Smooth muscle cell (in vitro differentiated cells): Measurements from ENCODE around the gene SERPING1. TPM values are rescaled to one million over a fixed set of nuclear protein-coding genes. Genes with fewer than 3 reads are reported as not detected.

Experiments
- DNase-seq: peaks from one replicate; lab custom pipeline; 2025; ENCODE audit not compliant: unreplicated experiment; lab: John Stamatoyannopoulos, UW
- H2AFZ ChIP-seq: fragments of 200-600 bp; sonication (generic); 2 replicates; pipeline ENCODE4 v1.6.0; 2016; ENCODE audit warnings: antibody characterized with exemption, low read depth, mild to moderate bottlenecking
- H3F3A ChIP-seq: fragments of 200-600 bp; sonication (generic); 2 replicates; pipeline ENCODE4 v1.6.0; 2017; ENCODE audit warnings: antibody characterized with exemption, low read depth
- H3K27ac ChIP-seq: fragments of 200-600 bp; sonication (generic); 2 replicates; pipeline ENCODE4 v1.5.1; 2016; ENCODE audit warnings: low read depth, mild to moderate bottlenecking
- H3K27me3 ChIP-seq: fragments of 200-600 bp; sonication (generic); 2 replicates; pipeline ENCODE4 v1.6.1; 2016; ENCODE audit warnings: low read depth, mild to moderate bottlenecking
- H3K36me3 ChIP-seq: fragments of 200-600 bp; sonication (generic); 2 replicates; pipeline ENCODE4 v1.5.1; 2016; ENCODE audit warnings: low read depth
- H3K4me1 ChIP-seq: fragments of 200-600 bp; sonication (generic); 2 replicates; pipeline ENCODE4 v1.5.1; 2016; ENCODE audit warnings: low read depth
- H3K4me2 ChIP-seq: fragments of 200-600 bp; sonication (generic); 2 replicates; pipeline ENCODE4 v1.6.0; 2016; ENCODE audit warnings: mild to moderate bottlenecking
- H3K4me3 ChIP-seq: fragments of 200-600 bp; sonication (generic); 2 replicates; pipeline ENCODE4 v1.5.1; 2016; ENCODE audit warnings: mild to moderate bottlenecking
- H3K79me2 ChIP-seq: fragments of 200-600 bp; sonication (generic); 2 replicates; pipeline ENCODE4 v1.6.0; 2016; ENCODE audit warnings: low read depth, mild to moderate bottlenecking
- H3K9ac ChIP-seq: fragments of 200-600 bp; sonication (generic); 2 replicates; pipeline ENCODE4 v1.6.0; 2016; ENCODE audit warnings: low read depth
- H3K9me3 ChIP-seq: fragments of 200-600 bp; sonication (generic); replicated peaks from 2 replicates; pipeline ENCODE4 v1.5.1; 2016; ENCODE audit warnings: low read depth
- H4K20me1 ChIP-seq: fragments of 200-600 bp; sonication (generic); 2 replicates; pipeline ENCODE4 v1.6.0; 2016; ENCODE audit warnings: low read depth
- WGBS: methylation state at CpG from one replicate; pipeline ENCODE4 v1.1.7; 2016; ENCODE audit warnings: low lambda C conversion rate; 5-methylcytosine and 5-hydroxymethylcytosine counted together
- polyA plus RNA-seq: library from polyadenylated mRNA; unstranded; fragments of >200 nt; fragmentation: Nextera tagmentation; extraction: Ambion mirVana; gene quantifications from 2 replicates; pipeline ENCODE4 v1.2.1, GENCODE V29; 2016
- total RNA-seq: library from RNA; depleted of rRNA; stranded (reverse); fragments of >200 nt; gene quantifications from 2 replicates; pipeline ENCODE4 v1.2.3, GENCODE V29; 2014
- TF ChIP-seq, protein P1 (sequence below): fragments of 200-600 bp; sonication (generic); IDR thresholded peaks from 2 replicates; pipeline ENCODE4 v1.5.1; 2017; ENCODE audit warnings: borderline replicate concordance, mild to moderate bottlenecking, antibody characterized with exemption; ENCODE audit not compliant: insufficient read depth, poor library complexity, severe bottlenecking

The SERPING1 gene
- total and polyA plus RNA-seq, 2 experiments from 2014 or later, result 47.8 to 95.8 TPM

DNA sequence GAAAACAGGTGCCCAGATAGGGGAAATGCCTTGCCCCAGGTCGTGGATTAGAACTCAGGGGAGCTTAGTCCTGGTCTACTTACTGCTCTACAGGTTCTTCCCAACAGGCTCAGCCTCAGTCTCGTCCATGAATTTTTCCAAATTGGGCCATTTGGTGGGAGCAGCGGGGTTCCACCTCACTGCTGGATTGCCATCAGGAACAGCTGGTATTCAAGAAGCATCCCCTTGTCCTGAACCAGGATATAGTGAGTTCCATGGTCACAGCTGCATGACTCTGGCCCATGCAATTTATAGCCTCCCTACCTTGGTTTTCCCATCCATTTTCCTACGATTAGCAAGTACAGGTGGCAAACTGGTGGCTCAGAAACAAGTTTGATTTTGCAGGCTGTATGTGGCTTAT lies 23.4 kb upstream of the SERPING1 start:
- no peak overlapping the region for H3K4me3 ChIP-seq
- no peak overlapping the region for H3K4me2 ChIP-seq
- peaks cover 2% of the 10 kb centered on the region for H3K4me1 ChIP-seq
- no peaks in the 10 kb centered on the region for H3K36me3 ChIP-seq
- no peak overlapping the region for H2AFZ ChIP-seq
- H3K27me3 ChIP-seq, result no peaks in the 10 kb centered on the region
- H3F3A ChIP-seq, result no peaks in the 10 kb centered on the region
- DNase-seq, result no peak
- H3K9ac ChIP-seq, result no peak overlapping the region
- TF ChIP-seq, protein P1, sequence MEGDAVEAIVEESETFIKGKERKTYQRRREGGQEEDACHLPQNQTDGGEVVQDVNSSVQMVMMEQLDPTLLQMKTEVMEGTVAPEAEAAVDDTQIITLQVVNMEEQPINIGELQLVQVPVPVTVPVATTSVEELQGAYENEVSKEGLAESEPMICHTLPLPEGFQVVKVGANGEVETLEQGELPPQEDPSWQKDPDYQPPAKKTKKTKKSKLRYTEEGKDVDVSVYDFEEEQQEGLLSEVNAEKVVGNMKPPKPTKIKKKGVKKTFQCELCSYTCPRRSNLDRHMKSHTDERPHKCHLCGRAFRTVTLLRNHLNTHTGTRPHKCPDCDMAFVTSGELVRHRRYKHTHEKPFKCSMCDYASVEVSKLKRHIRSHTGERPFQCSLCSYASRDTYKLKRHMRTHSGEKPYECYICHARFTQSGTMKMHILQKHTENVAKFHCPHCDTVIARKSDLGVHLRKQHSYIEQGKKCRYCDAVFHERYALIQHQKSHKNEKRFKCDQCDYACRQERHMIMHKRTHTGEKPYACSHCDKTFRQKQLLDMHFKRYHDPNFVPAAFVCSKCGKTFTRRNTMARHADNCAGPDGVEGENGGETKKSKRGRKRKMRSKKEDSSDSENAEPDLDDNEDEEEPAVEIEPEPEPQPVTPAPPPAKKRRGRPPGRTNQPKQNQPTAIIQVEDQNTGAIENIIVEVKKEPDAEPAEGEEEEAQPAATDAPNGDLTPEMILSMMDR, result no peak
- H4K20me1 ChIP-seq, result no peaks in the 10 kb centered on the region
- no peaks in the 10 kb centered on the region for H3K9me3 ChIP-seq
- no peak overlapping the region for H3K27ac ChIP-seq
- WGBS, result 63% methylated on average over 4 of the region's 4 CpGs
- no peaks in the 10 kb centered on the region for H3K79me2 ChIP-seq

DNA sequence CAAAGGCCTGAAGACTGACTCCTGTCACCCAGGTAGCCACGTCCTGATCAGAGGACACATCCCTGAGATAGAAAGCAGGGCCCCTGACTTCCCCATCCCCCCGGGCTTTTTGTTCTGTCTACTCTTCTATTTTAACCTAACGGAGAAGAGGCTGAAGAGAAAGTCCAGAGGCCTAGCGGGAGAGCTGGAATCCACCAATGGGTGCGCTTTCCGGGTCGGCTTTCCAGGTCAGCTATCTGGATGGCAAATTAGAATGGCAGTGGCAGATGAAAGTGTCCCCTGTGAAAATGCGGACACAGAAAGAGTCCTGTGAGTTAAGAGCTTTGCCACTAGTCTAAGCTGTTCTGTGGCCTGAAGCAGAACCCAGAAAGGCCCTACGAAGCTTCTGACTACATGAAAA lies 13.1 kb upstream of the SERPING1 start:
- Histone ChIP-seq H3K79me2 (no peaks in the 10 kb centered on the region), H3K27ac (no peak overlapping the region), H2AFZ (no peak overlapping the region), H3K27me3 (no peaks in the 10 kb centered on the region), H3K36me3 (no peaks in the 10 kb centered on the region), H3F3A (no peaks in the 10 kb centered on the region), H3K9me3 (no peaks in the 10 kb centered on the region), H3K4me3 (no peak overlapping the region), H3K4me2 (no peak overlapping the region), H3K4me1 (peaks cover 10% of the 10 kb centered on the region), H3K9ac (no peak overlapping the region), H4K20me1 (no peaks in the 10 kb centered on the region)
- no peak for DNase-seq
- TF ChIP-seq, protein P1, result no peak
- 81% methylated on average over 9 of the region's 9 CpGs for WGBS

DNA sequence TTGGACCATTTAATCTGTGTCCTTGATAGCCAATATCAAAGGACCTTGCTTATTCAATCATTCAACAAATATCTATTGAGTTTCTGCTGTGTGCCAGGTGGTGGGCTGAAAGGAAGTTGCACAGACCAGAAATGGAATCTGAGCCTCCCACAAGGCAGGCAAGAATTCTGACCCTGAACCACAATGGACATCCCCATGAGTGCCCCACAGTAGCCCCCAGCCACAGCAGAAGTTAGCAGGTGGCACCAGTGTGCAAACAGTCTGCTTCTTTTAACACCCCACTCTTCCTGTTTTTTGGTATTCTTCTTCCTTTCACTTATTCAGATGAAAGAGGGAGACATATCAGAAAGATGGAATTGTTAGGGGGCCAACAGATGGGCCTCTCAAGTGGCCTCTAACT lies 12.2 kb upstream of the SERPING1 start:
- Histone ChIP-seq H2AFZ (no peak overlapping the region), H3K9me3 (no peaks in the 10 kb centered on the region), H3F3A (no peaks in the 10 kb centered on the region), H3K9ac (no peak overlapping the region), H4K20me1 (no peaks in the 10 kb centered on the region), H3K36me3 (no peaks in the 10 kb centered on the region), H3K79me2 (no peaks in the 10 kb centered on the region), H3K27me3 (no peaks in the 10 kb centered on the region), H3K27ac (no peak overlapping the region), H3K4me2 (no peak overlapping the region), H3K4me3 (no peak overlapping the region), H3K4me1 (peaks cover 10% of the 10 kb centered on the region)
- DNase-seq, result no peak
- TF ChIP-seq, protein P1, result no peak

DNA sequence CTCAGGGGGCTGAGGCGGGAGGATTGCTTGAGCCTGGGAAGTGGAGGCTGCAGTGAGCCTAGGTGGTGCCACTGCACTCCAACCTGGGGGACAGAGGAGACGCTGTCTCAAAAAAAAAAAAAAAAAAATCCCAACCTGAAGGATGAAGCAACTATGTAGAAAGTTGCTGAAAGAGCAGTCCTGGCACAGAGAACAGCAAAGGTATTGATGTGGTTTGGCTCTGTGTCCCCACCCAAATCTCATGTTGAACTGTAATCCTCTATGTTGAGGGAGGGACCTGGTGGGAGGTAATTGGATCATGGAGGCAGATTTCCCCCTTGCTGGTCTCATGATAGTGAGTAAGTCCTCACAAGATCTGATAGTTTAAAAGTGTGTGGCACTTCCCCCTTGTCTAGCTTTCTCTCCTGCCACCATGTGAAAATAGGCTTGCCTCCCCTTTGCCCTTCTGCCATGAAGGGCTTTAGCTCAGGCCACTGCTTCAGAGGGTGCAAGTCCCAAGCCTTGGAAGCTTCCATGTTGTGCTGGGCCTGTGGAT lies 10.7 kb upstream of the SERPING1 start:
- no peaks in the 10 kb centered on the region for H4K20me1 ChIP-seq
- no peak overlapping the region for H3K9ac ChIP-seq
- no peak overlapping the region for H3K4me2 ChIP-seq
- H3K4me3 ChIP-seq, result no peak overlapping the region
- H2AFZ ChIP-seq, result no peak overlapping the region
- DNase-seq, result no peak
- no peaks in the 10 kb centered on the region for H3K79me2 ChIP-seq
- H3K4me1 ChIP-seq, result peaks cover 10% of the 10 kb centered on the region
- WGBS, result 46% methylated on average over 2 of the region's 2 CpGs
- no peaks in the 10 kb centered on the region for H3K27me3 ChIP-seq
- no peaks in the 10 kb centered on the region for H3F3A ChIP-seq
- no peak overlapping the region for H3K27ac ChIP-seq
- H3K9me3 ChIP-seq, result no peaks in the 10 kb centered on the region
- TF ChIP-seq, protein P1, result no peak
- H3K36me3 ChIP-seq, result no peaks in the 10 kb centered on the region
